ES-I3 (cell line): ENCODE data around the gene ABHD17B.

Source experiments
- H3K36me3 ChIP-seq: 2 replicates; pipeline ENCODE4 v1.6.1; 2013; ENCODE audit warnings: mild to moderate bottlenecking, low read length, control low read depth, moderate library complexity; ENCODE audit not compliant: insufficient read depth
- H3K4me1 ChIP-seq: 2 replicates; pipeline ENCODE4 v1.6.1; 2013; ENCODE audit warnings: mild to moderate bottlenecking, control low read depth, low read length; ENCODE audit not compliant: insufficient read depth
- H3K9ac ChIP-seq: 2 replicates; pipeline ENCODE4 v1.6.1; 2013; ENCODE audit warnings: low read depth, mild to moderate bottlenecking, low read length, moderate library complexity
- H3K9me3 ChIP-seq: 2 replicates; pipeline ENCODE4 v1.6.1; 2013; ENCODE audit warnings: mild to moderate bottlenecking, low read length, moderate library complexity; ENCODE audit not compliant: control insufficient read depth, insufficient read depth

ABHD17B gene

DNA sequence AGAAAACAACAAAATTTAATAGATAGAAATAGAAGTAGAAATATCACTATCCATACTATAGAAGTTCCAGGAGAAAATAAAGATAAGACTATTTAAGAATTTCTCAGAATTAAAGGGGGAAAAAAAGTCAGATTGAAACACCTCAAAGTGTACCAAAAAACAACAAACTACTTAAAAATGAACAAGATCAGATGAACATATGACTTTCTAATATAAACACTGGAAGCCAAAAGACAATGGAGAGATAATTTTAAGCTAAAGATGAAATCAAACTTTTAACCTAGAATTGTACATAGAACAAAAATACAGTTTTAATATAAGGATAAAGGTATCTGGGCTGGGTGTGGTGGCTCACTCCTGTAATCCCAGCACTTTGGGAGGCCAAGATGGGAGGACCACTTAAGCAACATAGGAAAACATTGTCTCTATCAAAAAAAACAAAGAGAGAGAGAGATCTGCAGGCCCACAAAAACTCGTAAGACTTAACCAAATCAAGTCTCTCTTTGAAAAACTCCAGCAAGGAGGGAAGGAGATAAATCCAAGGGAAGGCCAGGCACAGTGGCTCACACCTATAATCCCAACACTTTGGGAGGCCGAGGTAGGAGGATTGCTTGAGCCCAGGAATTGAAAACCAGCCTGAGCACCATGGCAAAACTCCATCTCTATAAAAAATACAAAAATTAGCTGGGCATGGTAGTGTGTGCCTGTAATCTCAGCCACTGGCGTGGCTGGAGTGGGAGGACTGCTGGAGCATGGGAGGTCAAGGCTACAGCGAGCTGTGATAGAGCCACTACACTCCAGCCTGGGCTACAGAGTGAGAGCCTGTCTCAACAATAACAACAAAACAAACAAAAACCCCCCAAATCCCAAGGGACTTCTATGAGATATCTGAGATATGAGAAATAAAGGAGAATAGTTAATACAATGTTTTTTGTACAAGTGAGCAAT lies 32.4 kb downstream of the ABHD17B start:
- Histone ChIP-seq H3K4me1 (no peaks in the 10 kb centered on the region), H3K9me3 (peaks cover 4% of the 10 kb centered on the region; the same call in 1 of the 2 replicates), H3K9ac (no peak overlapping the region), H3K36me3 (peaks cover 2% of the 10 kb centered on the region)

DNA sequence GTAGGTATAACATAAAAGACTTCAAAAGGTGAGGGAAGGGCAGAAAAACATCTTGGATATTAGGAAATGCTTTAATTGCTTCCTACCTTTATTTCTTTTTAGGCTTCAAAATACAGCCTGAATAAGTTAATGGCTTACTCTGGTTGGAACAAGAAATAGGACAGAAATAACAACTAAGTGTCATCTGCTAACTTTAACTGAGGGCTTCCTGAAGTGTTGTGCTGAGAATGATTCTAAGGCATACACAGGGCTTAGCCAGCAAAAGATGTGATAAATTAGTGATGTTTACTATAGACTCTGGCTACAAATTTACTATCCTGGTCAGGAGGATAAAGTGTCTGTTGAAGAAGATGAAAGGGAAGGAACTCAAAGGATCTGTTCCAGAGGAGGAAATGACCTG lies 34.2 kb downstream of the ABHD17B start:
- H3K36me3 ChIP-seq, result peaks cover 2% of the 10 kb centered on the region
- peaks cover 4% of the 10 kb centered on the region; the same call in 1 of the 2 replicates for H3K9me3 ChIP-seq
- H3K9ac ChIP-seq, result no peak overlapping the region
- no peaks in the 10 kb centered on the region for H3K4me1 ChIP-seq

DNA sequence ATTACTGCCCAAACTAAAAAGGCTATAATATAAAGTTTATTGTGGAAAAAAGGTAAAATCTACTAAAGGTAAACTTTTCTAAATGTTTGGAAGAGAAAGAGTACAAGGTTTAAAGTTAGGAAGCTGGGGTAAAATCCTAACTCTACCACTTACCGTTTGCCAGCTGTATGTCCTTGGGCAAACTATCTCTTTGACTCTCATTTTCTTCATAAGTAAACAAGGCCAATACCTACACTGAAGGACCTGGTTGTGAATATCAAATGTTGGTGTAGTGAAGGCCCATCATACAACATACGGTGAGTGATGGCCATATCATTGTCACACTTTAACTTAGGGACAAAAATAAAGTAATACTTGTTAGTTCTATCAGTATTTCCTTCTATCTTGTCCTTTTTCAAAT lies 34.9 kb downstream of the ABHD17B start:
- Histone ChIP-seq H3K4me1 (no peaks in the 10 kb centered on the region), H3K9ac (no peak overlapping the region), H3K9me3 (peaks cover 4% of the 10 kb centered on the region; the same call in 1 of the 2 replicates), H3K36me3 (no peaks in the 10 kb centered on the region; the same call in 1 of the 2 replicates)

DNA sequence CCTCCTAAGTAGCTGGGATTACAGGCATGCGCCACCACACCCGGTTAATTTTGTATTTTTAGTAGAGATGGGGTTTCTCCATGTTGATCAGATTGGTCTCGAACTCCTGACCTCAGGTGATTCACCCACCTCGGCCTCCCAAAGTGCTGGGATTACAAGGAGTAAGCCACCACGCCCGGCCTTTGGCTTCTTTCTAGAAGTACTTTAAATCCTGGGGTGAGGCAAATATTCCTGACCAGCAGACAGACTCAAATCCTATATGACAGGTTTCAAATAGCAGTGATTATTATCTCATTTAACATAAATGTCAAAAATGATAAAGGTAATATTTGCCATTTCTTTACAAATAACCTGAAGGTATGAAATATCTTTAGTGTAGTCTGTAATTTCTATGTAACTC lies 35.6 kb downstream of the ABHD17B start:
- no peak overlapping the region for H3K9ac ChIP-seq
- peaks cover 4% of the 10 kb centered on the region; the same call in 1 of the 2 replicates for H3K9me3 ChIP-seq
- H3K36me3 ChIP-seq, result no peaks in the 10 kb centered on the region; the same call in 1 of the 2 replicates
- no peaks in the 10 kb centered on the region for H3K4me1 ChIP-seq

DNA sequence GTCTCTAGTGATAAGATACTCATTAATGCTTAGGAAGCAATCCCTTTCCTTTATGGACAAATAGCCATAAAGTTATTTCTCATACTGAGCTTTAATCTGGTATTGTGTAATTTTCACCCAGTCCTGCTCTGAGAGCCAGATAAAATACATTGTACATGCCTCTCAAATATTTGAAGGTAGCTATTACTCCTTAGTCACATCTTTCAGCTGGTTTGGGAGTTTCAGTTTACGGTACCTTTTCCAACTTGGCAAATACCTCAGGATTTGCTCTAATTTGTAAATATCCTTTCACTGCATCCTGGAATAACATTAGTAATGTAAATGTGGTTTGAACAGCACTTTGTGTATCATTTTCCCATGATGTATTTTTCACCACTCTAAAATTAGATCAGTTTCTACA lies 47.4 kb downstream of the ABHD17B start:
- peaks cover 3% of the 10 kb centered on the region; the same call in 1 of the 2 replicates for H3K36me3 ChIP-seq
- no peak overlapping the region for H3K9ac ChIP-seq

DNA sequence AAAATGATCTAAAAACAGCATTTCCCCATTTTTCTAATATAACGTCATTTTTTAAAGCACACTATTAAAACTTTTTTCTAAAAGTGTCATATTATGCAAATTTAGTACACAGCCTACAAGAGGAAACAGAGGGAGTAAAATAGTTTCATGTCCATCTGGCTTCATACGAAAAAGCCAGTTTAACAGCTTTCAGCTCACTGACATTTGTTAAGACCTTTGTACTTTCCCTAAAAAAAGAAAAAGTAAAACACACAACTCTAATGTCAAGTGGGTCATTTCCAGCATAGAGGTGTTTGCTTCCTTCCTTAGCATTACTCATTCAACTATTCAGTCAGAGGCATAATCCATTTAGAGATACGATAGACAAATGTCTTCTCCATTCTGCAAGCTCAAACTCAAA lies 49.4 kb downstream of the ABHD17B start:
- H3K36me3 ChIP-seq, result peaks cover 3% of the 10 kb centered on the region; the same call in 1 of the 2 replicates
- no peak overlapping the region for H3K9ac ChIP-seq
- no peaks in the 10 kb centered on the region for H3K4me1 ChIP-seq
- peaks cover 4% of the 10 kb centered on the region; the same call in 1 of the 2 replicates for H3K9me3 ChIP-seq

More for the DNA sequence above, 47.4 kb downstream of the ABHD17B start:
- Histone ChIP-seq H3K4me1 (no peaks in the 10 kb centered on the region), H3K9me3 (peaks cover 4% of the 10 kb centered on the region; the same call in 1 of the 2 replicates)

DNA sequence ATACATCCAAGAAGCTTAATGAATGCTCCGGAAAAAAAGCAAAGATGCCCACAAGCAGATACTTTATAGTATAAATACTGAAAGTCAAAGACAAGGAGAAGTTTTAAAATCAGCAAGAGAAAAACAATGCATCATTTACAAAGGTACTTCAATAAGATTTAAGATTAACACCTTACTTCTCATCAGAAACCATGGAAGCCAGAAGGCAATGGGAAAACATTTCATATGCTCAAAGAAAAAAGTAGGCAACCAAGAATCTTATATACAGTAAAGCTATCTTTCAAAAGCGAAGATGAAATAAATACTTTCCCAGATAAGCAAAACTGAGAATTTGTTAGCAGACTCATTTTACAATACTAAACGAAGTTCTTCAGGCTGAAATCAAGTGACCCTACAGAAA lies 51.1 kb downstream of the ABHD17B start:
- Histone ChIP-seq H3K9me3 (peaks cover 4% of the 10 kb centered on the region; the same call in 1 of the 2 replicates), H3K36me3 (peaks cover 3% of the 10 kb centered on the region; the same call in 1 of the 2 replicates), H3K4me1 (no peaks in the 10 kb centered on the region), H3K9ac (no peak overlapping the region)

DNA sequence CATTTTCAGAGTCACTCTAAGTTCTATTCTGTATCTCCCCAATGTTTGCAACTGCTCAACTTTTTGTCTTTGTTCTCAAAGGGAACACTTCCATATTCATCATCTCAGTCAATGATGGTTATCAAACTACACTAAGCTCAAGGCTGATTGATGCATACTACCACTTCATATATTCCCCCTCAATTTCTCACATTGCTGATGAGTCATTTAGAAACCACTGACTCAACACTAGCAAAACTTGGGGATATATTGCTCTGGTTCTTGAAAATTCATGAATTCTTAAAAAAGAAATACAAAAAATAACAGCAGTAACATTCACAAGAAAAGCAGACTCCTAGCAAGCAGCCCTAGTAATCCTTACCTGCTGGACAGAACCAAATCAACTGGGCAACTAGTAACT lies 52.2 kb downstream of the ABHD17B start:
- H3K9me3 ChIP-seq, result peaks cover 4% of the 10 kb centered on the region; the same call in 1 of the 2 replicates
- no peaks in the 10 kb centered on the region for H3K4me1 ChIP-seq

DNA sequence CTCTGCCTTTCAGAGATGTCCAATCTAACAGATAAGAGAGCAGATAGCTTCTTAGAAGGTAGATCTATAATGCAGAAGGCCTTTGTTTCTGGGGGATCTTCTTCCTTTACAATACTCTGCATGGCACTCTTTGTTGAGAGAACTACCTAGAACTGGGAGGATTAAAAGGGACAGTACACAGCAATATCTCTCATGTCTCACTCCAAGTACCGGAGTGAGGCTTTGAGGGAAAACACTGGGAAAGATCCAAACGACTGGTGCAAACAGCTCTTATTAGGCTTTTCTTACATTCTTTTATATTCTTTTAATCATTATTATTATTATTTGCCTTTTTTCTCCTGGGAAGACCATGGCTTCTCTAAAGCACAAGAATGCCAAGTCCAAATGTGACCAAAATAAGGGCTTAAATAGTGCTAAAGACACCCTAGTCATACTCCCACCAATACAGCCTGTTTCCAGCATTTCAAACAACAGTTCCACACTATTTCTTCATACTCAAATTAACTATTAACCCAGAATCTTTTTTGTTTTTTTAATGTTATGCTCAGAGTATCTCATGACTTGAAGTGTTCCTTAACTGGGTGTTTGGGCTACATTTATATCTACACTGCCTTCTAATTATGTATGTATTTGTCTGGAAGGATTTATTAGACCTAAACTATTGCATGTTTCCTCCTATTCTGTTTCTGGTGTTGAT lies 52.7 kb downstream of the ABHD17B start:
- H3K36me3 ChIP-seq, result no peaks in the 10 kb centered on the region
- peaks cover 4% of the 10 kb centered on the region; the same call in 1 of the 2 replicates for H3K9me3 ChIP-seq
- H3K4me1 ChIP-seq, result no peaks in the 10 kb centered on the region
- no peak overlapping the region for H3K9ac ChIP-seq

More for the DNA sequence above, 52.2 kb downstream of the ABHD17B start:
- no peaks in the 10 kb centered on the region for H3K36me3 ChIP-seq
- no peak overlapping the region for H3K9ac ChIP-seq

DNA sequence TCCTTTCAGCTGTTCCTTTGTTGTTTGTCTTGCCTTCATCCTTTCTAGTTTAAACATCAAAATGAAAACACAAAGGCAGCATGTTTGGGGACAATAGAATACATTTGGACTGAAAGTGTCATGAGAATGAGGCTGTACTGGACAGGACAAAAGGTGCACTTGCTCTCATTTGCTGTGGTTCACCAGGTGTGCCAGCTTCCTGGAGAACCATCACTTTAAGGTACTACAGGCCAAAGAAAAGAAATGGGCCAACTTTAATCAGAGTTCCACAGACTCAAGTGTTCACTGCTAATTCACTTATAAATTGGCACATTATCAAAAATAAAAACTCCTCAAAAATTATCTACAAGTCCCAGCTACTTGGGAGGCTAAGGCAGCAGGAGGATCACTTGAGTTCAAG lies 53.8 kb downstream of the ABHD17B start:
- Histone ChIP-seq H3K9ac (no peak overlapping the region), H3K9me3 (peaks cover 4% of the 10 kb centered on the region; the same call in 1 of the 2 replicates), H3K4me1 (no peaks in the 10 kb centered on the region), H3K36me3 (no peaks in the 10 kb centered on the region)

DNA sequence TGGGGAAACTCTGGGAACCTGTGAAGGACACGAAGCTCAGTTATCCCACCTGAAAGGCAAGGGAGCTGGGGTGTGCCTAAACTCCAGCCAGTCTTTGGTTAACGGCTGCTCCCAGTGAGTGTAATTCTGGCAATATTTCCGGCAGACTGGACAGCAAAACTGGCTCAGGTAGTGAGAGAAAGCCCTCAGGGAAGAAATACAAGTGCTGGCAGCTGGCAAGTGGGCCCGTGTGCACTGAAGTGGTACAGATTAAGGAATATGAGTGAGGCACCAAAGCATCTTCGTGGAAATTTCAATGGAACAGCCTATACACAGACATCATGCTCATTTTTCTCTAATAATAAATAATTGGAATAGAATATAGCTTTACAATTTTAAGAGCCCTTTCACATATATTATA lies 56.2 kb downstream of the ABHD17B start:
- no peak overlapping the region for H3K9ac ChIP-seq
- H3K9me3 ChIP-seq, result peaks cover 4% of the 10 kb centered on the region; the same call in 1 of the 2 replicates
- no peaks in the 10 kb centered on the region for H3K4me1 ChIP-seq
- H3K36me3 ChIP-seq, result no peaks in the 10 kb centered on the region

DNA sequence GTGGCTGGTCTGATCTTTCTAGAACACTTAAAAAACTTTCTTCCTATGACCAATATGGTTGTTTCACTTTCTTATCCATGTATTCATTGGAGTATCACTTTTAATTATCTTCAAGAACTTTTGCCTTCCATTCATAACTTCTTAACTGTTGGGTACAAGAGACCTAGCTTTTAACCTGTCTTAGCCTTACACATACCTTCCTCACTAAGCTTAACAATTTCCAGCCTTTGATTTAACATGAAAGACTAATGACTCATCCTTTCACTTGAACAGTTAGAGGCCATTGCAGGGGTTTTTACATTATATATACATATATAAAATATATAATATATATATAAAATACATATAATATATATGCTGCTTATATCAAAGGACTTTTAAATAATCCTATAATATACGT lies 57.9 kb downstream of the ABHD17B start:
- Histone ChIP-seq H3K9me3 (no peaks in the 10 kb centered on the region), H3K36me3 (no peaks in the 10 kb centered on the region), H3K9ac (no peak overlapping the region), H3K4me1 (no peaks in the 10 kb centered on the region)

DNA sequence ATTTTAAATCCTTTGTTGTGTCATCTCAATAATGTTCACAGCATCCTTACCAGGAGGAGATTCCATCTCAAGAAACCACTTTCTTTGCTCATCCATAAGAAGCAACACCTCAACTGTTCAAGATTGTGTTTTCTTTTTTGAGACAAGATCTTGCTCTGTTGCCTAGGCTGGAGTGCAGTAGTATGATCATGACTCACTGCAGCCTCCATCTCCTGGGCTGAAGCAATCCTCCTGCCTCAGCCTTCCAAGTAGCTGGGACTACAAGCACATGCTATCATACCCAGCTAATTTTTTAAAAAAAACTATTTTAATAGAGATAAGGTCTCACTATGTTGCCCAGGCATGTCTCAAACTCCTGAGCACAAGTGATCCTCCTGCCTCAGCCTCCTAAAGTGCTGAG lies 60.0 kb downstream of the ABHD17B start:
- no peaks in the 10 kb centered on the region for H3K4me1 ChIP-seq
- H3K9ac ChIP-seq, result no peak overlapping the region
- H3K36me3 ChIP-seq, result no peaks in the 10 kb centered on the region
- H3K9me3 ChIP-seq, result no peaks in the 10 kb centered on the region

DNA sequence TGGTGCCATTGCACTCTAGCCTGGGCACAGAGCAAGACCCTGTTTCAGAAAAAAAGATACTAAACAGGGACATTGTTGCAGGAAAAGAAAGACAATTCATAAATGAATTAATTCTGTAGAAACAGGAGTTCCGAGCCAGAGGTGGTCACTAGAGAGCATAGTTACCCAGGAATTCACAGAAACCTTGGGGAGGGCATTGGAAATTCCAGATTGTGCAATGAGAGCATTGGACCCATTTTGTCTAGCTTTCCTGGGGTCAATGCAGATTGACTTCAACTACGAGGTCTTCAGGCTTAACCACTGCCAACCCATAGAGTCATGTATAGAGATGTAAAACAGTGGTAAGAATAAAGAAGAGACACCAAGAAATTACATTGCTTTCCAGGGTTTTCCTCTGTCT lies 63.1 kb downstream of the ABHD17B start:
- Histone ChIP-seq H3K9me3 (no peaks in the 10 kb centered on the region), H3K4me1 (no peaks in the 10 kb centered on the region), H3K36me3 (no peaks in the 10 kb centered on the region), H3K9ac (no peak overlapping the region)
